Thoracic aorta (tissue), 2 donors: Measurements from ENCODE around the gene SSBP4. TPM values are rescaled to one million over a fixed set of nuclear protein-coding genes. Genes with fewer than 3 reads are reported as not detected.

Experiments
- ATAC-seq: fragments of 150-250 bp; one replicate; pipeline ENCODE4 v1.8.0; 2017; ENCODE audit warnings: low read depth; ENCODE audit not compliant: insufficient number of reproducible peaks, low FRiP score
- DNase-seq: peaks from one replicate; pipeline ENCODE4 v3.0.0-alpha.2; 2020; ENCODE audit warnings: low spot score
- H3K27ac ChIP-seq, 2 donors: fragments of 200-600 bp; sonication (generic); 1 replicate in 1 of 2; 2 replicates in 1 of 2; pipeline ENCODE4 v1.5.1; 2016; ENCODE audit warnings: mild to moderate bottlenecking in 2 of 2, moderate library complexity in 2 of 2
- H3K27me3 ChIP-seq: fragments of 200-600 bp; sonication (generic); replicated peaks from 2 replicates; pipeline ENCODE4 v1.6.0; 2016; ENCODE audit warnings: mild to moderate bottlenecking; ENCODE audit not compliant: insufficient read depth
- H3K36me3 ChIP-seq: fragments of 200-600 bp; sonication (generic); one replicate; pipeline ENCODE4 v1.5.1; 2016
- H3K4me1 ChIP-seq, 2 donors: fragments of 200-600 bp; sonication (generic); 1 replicate in 1 of 2; 2 replicates in 1 of 2; pipeline versions ENCODE4 v1.5.1 to v1.6.0; 2016; ENCODE audit warnings: low read depth in 2 of 2, mild to moderate bottlenecking in 1 of 2; ENCODE audit not compliant: control insufficient read depth in 1 of 2
- H3K4me3 ChIP-seq: fragments of 200-600 bp; sonication (generic); 2 replicates; pipeline ENCODE4 v1.5.1; 2016; ENCODE audit warnings: mild to moderate bottlenecking
- H3K9me3 ChIP-seq: fragments of 200-600 bp; sonication (generic); 2 replicates; pipeline ENCODE4 v1.5.1; 2016
- total RNA-seq, 2 donors: library from RNA; depleted of rRNA; stranded (reverse); fragments of >200 nt; gene quantifications; one replicate each; pipeline versions ENCODE4 v1.1.0 to v1.2.3, GENCODE V29; 2016
- TF ChIP-seq, protein P1 (sequence below): fragments of 200-600 bp; sonication (generic); IDR thresholded peaks from one replicate; pipeline ENCODE4 v1.5.1; 2019; ENCODE audit warnings: antibody characterized with exemption

The SSBP4 gene
- total RNA-seq, 2 donors from 2014 or later, result 87.7 to 94.9 TPM

DNA sequence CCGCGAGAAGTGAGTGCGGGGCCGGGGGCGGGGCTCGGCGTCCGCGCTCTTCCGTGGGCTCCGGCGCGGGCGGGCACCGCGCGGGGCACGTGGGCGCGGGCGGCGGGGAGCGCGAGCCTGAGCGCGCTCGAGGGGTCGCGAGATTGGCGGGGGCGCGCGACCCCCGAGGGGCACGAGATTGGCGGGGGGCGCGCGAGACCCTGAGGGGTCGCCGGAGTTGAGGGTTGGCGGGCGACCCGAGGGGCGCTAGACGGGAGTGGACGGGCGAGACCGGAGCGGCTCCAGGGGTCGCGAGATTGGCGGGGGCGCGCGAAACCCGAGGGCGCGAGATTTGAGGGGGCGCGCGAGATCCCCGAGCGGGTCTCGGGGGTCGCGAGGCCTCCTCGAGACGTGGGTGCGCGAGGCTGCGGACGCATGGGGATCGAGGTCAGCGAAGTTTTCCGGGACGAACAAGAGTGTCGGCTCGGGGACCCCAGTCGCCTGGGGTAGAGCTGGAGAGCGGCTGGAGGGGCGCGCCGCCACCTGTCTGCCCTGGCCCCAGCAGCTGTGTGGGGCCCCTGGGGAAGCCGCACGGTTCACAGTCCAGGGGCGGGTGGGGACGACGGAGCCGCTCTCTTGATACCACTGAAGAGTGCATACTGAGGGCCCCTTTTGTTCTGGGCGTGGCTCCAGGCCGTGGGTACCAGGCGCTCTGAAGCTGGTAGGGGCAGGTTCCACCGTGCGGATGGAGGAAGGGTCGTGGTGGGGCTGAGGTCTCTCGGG, 682 bp downstream of the SSBP4 start:
- H3K27me3 ChIP-seq, result no peaks in the 10 kb centered on the region
- no peak for DNase-seq
- H3K4me3 ChIP-seq, result peak overlapping the region; percentile 79
- TF ChIP-seq, protein P1, sequence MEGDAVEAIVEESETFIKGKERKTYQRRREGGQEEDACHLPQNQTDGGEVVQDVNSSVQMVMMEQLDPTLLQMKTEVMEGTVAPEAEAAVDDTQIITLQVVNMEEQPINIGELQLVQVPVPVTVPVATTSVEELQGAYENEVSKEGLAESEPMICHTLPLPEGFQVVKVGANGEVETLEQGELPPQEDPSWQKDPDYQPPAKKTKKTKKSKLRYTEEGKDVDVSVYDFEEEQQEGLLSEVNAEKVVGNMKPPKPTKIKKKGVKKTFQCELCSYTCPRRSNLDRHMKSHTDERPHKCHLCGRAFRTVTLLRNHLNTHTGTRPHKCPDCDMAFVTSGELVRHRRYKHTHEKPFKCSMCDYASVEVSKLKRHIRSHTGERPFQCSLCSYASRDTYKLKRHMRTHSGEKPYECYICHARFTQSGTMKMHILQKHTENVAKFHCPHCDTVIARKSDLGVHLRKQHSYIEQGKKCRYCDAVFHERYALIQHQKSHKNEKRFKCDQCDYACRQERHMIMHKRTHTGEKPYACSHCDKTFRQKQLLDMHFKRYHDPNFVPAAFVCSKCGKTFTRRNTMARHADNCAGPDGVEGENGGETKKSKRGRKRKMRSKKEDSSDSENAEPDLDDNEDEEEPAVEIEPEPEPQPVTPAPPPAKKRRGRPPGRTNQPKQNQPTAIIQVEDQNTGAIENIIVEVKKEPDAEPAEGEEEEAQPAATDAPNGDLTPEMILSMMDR, result no peak
- H3K4me1 ChIP-seq, result peaks cover 26 to 81% of the 10 kb centered on the region in 2 donors
- H3K9me3 ChIP-seq, result no peaks in the 10 kb centered on the region
- no peak for ATAC-seq
- no peaks in the 10 kb centered on the region for H3K36me3 ChIP-seq
- H3K27ac ChIP-seq, result peak overlapping the region; percentile 64 to 94

DNA sequence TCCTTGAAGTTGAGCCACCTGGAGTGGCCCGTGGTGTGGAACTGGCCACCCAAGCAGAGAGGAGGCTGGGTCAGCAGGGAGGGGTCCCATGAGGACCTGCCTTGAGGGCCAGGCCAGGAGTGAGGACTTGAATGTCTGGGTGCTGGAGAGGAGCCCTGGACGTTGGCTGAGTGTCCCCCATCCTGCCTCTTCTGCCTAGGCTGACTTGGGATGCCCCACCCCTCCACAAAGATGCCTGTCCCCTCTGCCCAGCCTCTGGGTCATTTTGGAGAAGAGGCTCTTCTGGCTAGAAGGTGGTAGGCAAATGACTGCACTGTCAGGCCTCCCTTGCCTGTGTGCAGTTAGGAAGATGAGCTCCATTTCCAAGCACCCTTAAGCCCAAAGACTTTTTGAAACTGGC, 1.7 kb downstream of the SSBP4 start:
- Histone ChIP-seq H3K4me1 (peaks cover 22 to 80% of the 10 kb centered on the region in 2 donors), H3K4me3 (peak overlapping the region; percentile 79), H3K27me3 (no peaks in the 10 kb centered on the region), H3K27ac (peak overlapping the region; percentile 31 to 64), H3K9me3 (no peaks in the 10 kb centered on the region), H3K36me3 (no peaks in the 10 kb centered on the region)
- no peak for DNase-seq
- no peak for ATAC-seq
- TF ChIP-seq, protein P1, result no peak

DNA sequence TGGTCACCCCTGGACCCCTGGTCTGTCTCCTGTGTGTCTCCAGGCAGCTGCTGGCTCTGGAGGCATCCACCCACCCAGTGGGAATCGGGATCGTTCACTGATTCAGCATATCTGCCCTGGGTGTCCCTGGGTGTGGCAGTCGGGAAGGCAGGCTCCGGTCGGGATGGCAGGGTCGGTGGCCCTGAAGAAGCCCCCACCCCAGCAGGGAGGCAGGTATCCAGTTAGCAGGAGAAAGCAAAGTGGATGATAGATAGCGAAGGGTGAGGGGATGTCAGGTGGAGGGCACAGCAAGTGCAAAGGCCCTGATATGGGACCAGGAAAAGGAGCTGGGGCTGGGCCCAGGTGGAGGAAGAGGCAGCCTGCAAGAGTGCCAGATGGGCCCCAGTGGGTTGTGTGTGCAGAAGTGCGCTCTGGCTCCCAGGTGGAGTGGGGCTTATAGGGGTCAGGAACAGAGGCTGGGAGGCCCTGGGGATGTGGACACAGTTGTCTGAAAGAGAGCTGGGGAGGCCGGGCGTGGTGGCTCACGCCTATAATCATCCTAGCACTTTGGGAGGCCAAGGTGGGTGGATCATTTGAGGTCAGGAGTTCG, 2.3 kb downstream of the SSBP4 start:
- DNase-seq, result no peak
- Histone ChIP-seq H3K4me3 (no peak overlapping the region), H3K36me3 (no peaks in the 10 kb centered on the region), H3K4me1 (peaks cover 20 to 80% of the 10 kb centered on the region in 2 donors), H3K9me3 (no peaks in the 10 kb centered on the region), H3K27ac (peak overlapping the region; percentile 31 to 64), H3K27me3 (no peaks in the 10 kb centered on the region)
- TF ChIP-seq, protein P1, result no peak
- no peak for ATAC-seq

DNA sequence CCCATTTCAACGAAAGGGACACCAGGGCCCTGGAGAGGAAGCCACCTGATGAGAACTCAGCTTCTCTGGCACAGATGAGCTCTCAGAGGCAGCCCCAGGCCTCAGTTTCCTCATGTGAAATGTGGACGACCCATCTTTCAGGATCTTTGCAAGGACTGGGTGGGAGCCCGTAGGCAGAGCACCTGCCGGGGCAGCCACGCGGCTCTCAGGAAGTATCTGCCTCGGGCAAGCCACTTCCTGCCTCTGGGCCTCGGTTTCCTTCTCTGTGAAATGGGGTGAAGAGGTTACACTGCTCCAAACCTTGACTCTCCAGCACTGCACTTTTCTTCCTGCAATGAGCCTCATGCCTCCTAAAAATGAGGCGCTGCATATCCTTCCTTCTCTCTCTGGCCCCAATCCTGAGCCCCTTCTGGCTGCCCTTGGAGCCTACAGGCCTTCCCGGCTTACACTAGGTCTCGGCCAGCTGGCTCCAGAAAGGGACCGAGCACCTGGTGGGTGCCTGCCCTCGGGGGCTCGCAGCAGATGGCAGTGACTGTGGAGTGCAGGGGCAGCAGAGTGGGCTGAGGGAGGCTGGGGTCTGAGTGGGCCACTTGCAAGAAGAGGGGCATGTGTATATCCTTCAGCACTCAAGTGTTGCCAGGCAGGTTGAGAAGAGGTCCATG, 3.5 kb downstream of the SSBP4 start:
- peaks cover 16 to 77% of the 10 kb centered on the region in 2 donors for H3K4me1 ChIP-seq
- no peaks in the 10 kb centered on the region for H3K36me3 ChIP-seq
- DNase-seq (no peak), ATAC-seq (no peak)
- TF ChIP-seq, protein P1, result no peak
- H3K27ac ChIP-seq, result no peak overlapping the region
- H3K27me3 ChIP-seq, result no peaks in the 10 kb centered on the region
- H3K4me3 ChIP-seq, result no peak overlapping the region
- no peaks in the 10 kb centered on the region for H3K9me3 ChIP-seq
